Neural progenitor cell (in vitro differentiated cells): ENCODE results near the gene SASH3. TPM values are rescaled to one million over a fixed set of nuclear protein-coding genes. Genes with fewer than 3 reads are reported as not detected.

Source experiments
- DNase-seq: peaks from one replicate; pipeline ENCODE4 v3.0.0-alpha.2; 2016; ENCODE audit warnings: low spot score
- H2AFZ ChIP-seq: fragments of 200-600 bp; sonication (generic); replicated peaks from 2 replicates; pipeline ENCODE4 v1.6.1; 2016; ENCODE audit warnings: antibody characterized with exemption
- H3F3A ChIP-seq: fragments of 200-600 bp; sonication (generic); 2 replicates; pipeline ENCODE4 v1.6.1; 2016; ENCODE audit warnings: antibody characterized with exemption, low read depth
- H3K27ac ChIP-seq: fragments of 200-600 bp; sonication (generic); 2 replicates; pipeline ENCODE4 v1.5.1; 2016; ENCODE audit warnings: mild to moderate bottlenecking
- H3K27me3 ChIP-seq: fragments of 200-600 bp; sonication (generic); 2 replicates; pipeline ENCODE4 v1.6.1; 2016; ENCODE audit warnings: mild to moderate bottlenecking, moderate library complexity
- H3K36me3 ChIP-seq: fragments of 200-600 bp; sonication (generic); 2 replicates; pipeline ENCODE4 v1.5.1; 2016
- H3K4me1 ChIP-seq: fragments of 200-600 bp; sonication (generic); 2 replicates; pipeline ENCODE4 v1.6.1; 2016; ENCODE audit warnings: mixed run types
- H3K4me2 ChIP-seq: fragments of 200-600 bp; sonication (generic); 2 replicates; pipeline ENCODE4 v1.6.1; 2016
- H3K4me3 ChIP-seq: fragments of 200-600 bp; sonication (generic); 2 replicates; pipeline ENCODE4 v1.5.1; 2016
- H3K79me2 ChIP-seq: fragments of 200-600 bp; sonication (generic); 2 replicates; pipeline ENCODE4 v1.6.1; 2016; ENCODE audit warnings: low read depth
- H3K9ac ChIP-seq: fragments of 200-600 bp; sonication (generic); 2 replicates; pipeline ENCODE4 v1.6.1; 2016
- H3K9me3 ChIP-seq: fragments of 200-600 bp; sonication (generic); 2 replicates; pipeline ENCODE4 v1.5.1; 2016; ENCODE audit warnings: low read depth
- H4K20me1 ChIP-seq: fragments of 200-600 bp; sonication (generic); 2 replicates; pipeline ENCODE4 v1.6.1; 2016; ENCODE audit warnings: low read depth
- H3K27ac Mint-ChIP-seq: 3 replicates; pipeline ENCODE4 v1.8.0; 2021; ENCODE audit warnings: mixed read lengths
- H3K27me3 Mint-ChIP-seq: 2 replicates; pipeline ENCODE4 v1.8.0; 2022; ENCODE audit warnings: low read depth, mild to moderate bottlenecking, inconsistent platforms, moderate library complexity, mixed read lengths; ENCODE audit not compliant: insufficient read depth
- H3K36me3 Mint-ChIP-seq: 3 replicates; pipeline ENCODE4 v1.8.0; 2021; ENCODE audit warnings: mixed read lengths
- H3K4me1 Mint-ChIP-seq: 3 replicates; pipeline ENCODE4 v1.8.0; 2021; ENCODE audit warnings: mixed read lengths
- H3K4me3 Mint-ChIP-seq: 3 replicates; pipeline ENCODE4 v1.8.0; 2021; ENCODE audit warnings: mild to moderate bottlenecking, moderate library complexity, mixed read lengths
- H3K9me3 Mint-ChIP-seq: 3 replicates; pipeline ENCODE4 v1.8.0; 2020; ENCODE audit warnings: mixed read lengths
- CTCF ChIP-seq: fragments of 200-600 bp; sonication (generic); IDR thresholded peaks from 2 replicates; pipeline ENCODE4 v1.5.1; 2017; ENCODE audit warnings: antibody characterized with exemption, mild to moderate bottlenecking
- EZH2 ChIP-seq: fragments of 200-600 bp; sonication (generic); IDR thresholded peaks from 2 replicates; pipeline ENCODE4 v1.6.1; 2017; ENCODE audit warnings: antibody characterized with exemption, mild to moderate bottlenecking, moderate library complexity
- EZH2phosphoT487 ChIP-seq: fragments of 200-600 bp; sonication (generic); IDR thresholded peaks from 2 replicates; pipeline ENCODE4 v1.6.1; 2017; ENCODE audit warnings: antibody characterized with exemption
- total RNA-seq: library from RNA; depleted of rRNA; stranded (reverse); fragments of >200 nt; gene quantifications from 2 replicates; pipeline ENCODE4 v1.2.3, GENCODE V29; 2015; ENCODE audit warnings: low replicate concordance

The SASH3 gene
- total RNA-seq, 1 donor from 2014 or later, result not detected

- Histone ChIP-seq H3K9ac (no peak overlapping the region), H3K4me1 (no peaks in the 10 kb centered on the region), H3F3A (no peaks in the 10 kb centered on the region), H3K4me3 (no peak overlapping the region), H3K79me2 (no peaks in the 10 kb centered on the region), H3K9me3 (no peaks in the 10 kb centered on the region), H3K27ac (no peak overlapping the region), H3K36me3 (no peaks in the 10 kb centered on the region), H3K4me2 (no peak overlapping the region), H2AFZ (no peak overlapping the region), H3K27me3 (no peaks in the 10 kb centered on the region), H4K20me1 (no peaks in the 10 kb centered on the region)
- H3K27me3 Mint-ChIP-seq, result peaks cover 7% of the 10 kb centered on the region
- H3K4me3 Mint-ChIP-seq, result no peak overlapping the region
- H3K36me3 Mint-ChIP-seq, result peaks cover 2% of the 10 kb centered on the region
- peaks cover 2% of the 10 kb centered on the region for H3K9me3 Mint-ChIP-seq
- DNase-seq, result no peak
- TF ChIP-seq EZH2 (no peak), CTCF (no peak), EZH2phosphoT487 (no peak)
- H3K4me1 Mint-ChIP-seq, result peaks cover 14% of the 10 kb centered on the region
- no peak overlapping the region for H3K27ac Mint-ChIP-seq
These were observed 8.8 kb downstream of the SASH3 start for GRCh38 chrX:129788527-129788926.

GRCh38 chrX:129790146-129790545 is 10.4 kb downstream of the SASH3 start:
- TF ChIP-seq EZH2, result no peak
- no peak for TF ChIP-seq CTCF
- no peak for TF ChIP-seq EZH2phosphoT487
- no peaks in the 10 kb centered on the region for H4K20me1 ChIP-seq
- DNase-seq, result no peak
- peaks cover 2% of the 10 kb centered on the region for H3K36me3 Mint-ChIP-seq
- H3K27me3 ChIP-seq, result no peaks in the 10 kb centered on the region
- H3F3A ChIP-seq, result no peaks in the 10 kb centered on the region
- peaks cover 2% of the 10 kb centered on the region for H3K9me3 Mint-ChIP-seq
- no peaks in the 10 kb centered on the region for H3K4me1 ChIP-seq
- no peak overlapping the region for H3K4me3 ChIP-seq
- no peak overlapping the region for H3K27ac ChIP-seq
- no peak overlapping the region for H2AFZ ChIP-seq
- H3K4me1 Mint-ChIP-seq, result peaks cover 16% of the 10 kb centered on the region
- no peaks in the 10 kb centered on the region for H3K79me2 ChIP-seq
- H3K36me3 ChIP-seq, result no peaks in the 10 kb centered on the region
- H3K9ac ChIP-seq, result no peak overlapping the region
- H3K27me3 Mint-ChIP-seq, result peaks cover 7% of the 10 kb centered on the region
- no peak overlapping the region for H3K4me3 Mint-ChIP-seq
- H3K27ac Mint-ChIP-seq, result no peak overlapping the region
- no peak overlapping the region for H3K4me2 ChIP-seq
- no peaks in the 10 kb centered on the region for H3K9me3 ChIP-seq

- TF ChIP-seq EZH2 (no peak), EZH2phosphoT487 (no peak), CTCF (no peak)
- Mint-ChIP-seq H3K27me3 (peaks cover 7% of the 10 kb centered on the region), H3K4me1 (peaks cover 13% of the 10 kb centered on the region), H3K4me3 (no peak overlapping the region), H3K36me3 (peaks cover 2% of the 10 kb centered on the region), H3K9me3 (peaks cover 2% of the 10 kb centered on the region), H3K27ac (peak overlapping the region; percentile 66)
- no peak overlapping the region for H3K27ac ChIP-seq
- no peak overlapping the region for H3K4me2 ChIP-seq
- no peaks in the 10 kb centered on the region for H3K4me1 ChIP-seq
- H3K79me2 ChIP-seq, result no peaks in the 10 kb centered on the region
- DNase-seq, result no peak
- no peak overlapping the region for H2AFZ ChIP-seq
- H4K20me1 ChIP-seq, result no peaks in the 10 kb centered on the region
- H3K4me3 ChIP-seq, result no peak overlapping the region
- H3K27me3 ChIP-seq, result no peaks in the 10 kb centered on the region
- no peak overlapping the region for H3K9ac ChIP-seq
- no peaks in the 10 kb centered on the region for H3K36me3 ChIP-seq
- H3F3A ChIP-seq, result no peaks in the 10 kb centered on the region
- no peaks in the 10 kb centered on the region for H3K9me3 ChIP-seq
These were observed 11.1 kb downstream of the SASH3 start for GRCh38 chrX:129790808-129791207.

- Mint-ChIP-seq H3K27ac (peak overlapping the region; percentile 24), H3K27me3 (peaks cover 7% of the 10 kb centered on the region), H3K4me1 (peaks cover 10% of the 10 kb centered on the region), H3K9me3 (peaks cover 2% of the 10 kb centered on the region), H3K4me3 (no peak overlapping the region), H3K36me3 (peaks cover 2% of the 10 kb centered on the region)
- Histone ChIP-seq H3K9me3 (no peaks in the 10 kb centered on the region), H3K4me2 (no peak overlapping the region), H3K27ac (no peak overlapping the region), H3K9ac (no peak overlapping the region), H3K4me1 (no peaks in the 10 kb centered on the region), H3F3A (no peaks in the 10 kb centered on the region), H2AFZ (no peak overlapping the region), H3K36me3 (no peaks in the 10 kb centered on the region), H3K79me2 (no peaks in the 10 kb centered on the region), H4K20me1 (no peaks in the 10 kb centered on the region), H3K4me3 (no peak overlapping the region), H3K27me3 (no peaks in the 10 kb centered on the region)
- DNase-seq, result no peak
- TF ChIP-seq EZH2, result no peak
- TF ChIP-seq EZH2phosphoT487, result no peak
These were observed 11.6 kb downstream of the SASH3 start for GRCh38 chrX:129791336-129791735.
